LNCAP (cell line): ENCODE results near the gene INPP4A.

Source experiments
- CTCF ChIP-seq: fragments of 450-650 bp; IDR thresholded peaks from 2 replicates; pipeline ENCODE4 v1.5.1; 2017; ENCODE audit warnings: mild to moderate bottlenecking

The INPP4A gene

GRCh38 chr2:98572211-98572610, 127.6 kb downstream of the INPP4A start:
- no peak for TF ChIP-seq CTCF

- no peak for TF ChIP-seq CTCF
Observed at GRCh38 chr2:98572676-98573075, 128.0 kb downstream of the INPP4A start.

- no peak for TF ChIP-seq CTCF
Observed at GRCh38 chr2:98573426-98573825, 128.8 kb downstream of the INPP4A start.

- TF ChIP-seq CTCF = no peak
Observed at GRCh38 chr2:98576666-98577312, 132.1 kb downstream of the INPP4A start.

GRCh38 chr2:98577313-98577712, 132.7 kb downstream of the INPP4A start:
- TF ChIP-seq CTCF = no peak

- no peak for TF ChIP-seq CTCF
Observed at GRCh38 chr2:98578231-98578630, 133.6 kb downstream of the INPP4A start.

GRCh38 chr2:98579926-98580325, 135.3 kb downstream of the INPP4A start:
- TF ChIP-seq CTCF = no peak
